Endothelial cell of umbilical vein (primary cell): ENCODE results near the gene GALNT17. TPM values are rescaled to one million over a fixed set of nuclear protein-coding genes. Genes with fewer than 3 reads are reported as not detected.

ENCODE experiments used
- BruUV-seq: library from RNA; stranded (reverse); fragments of 400-500 nt; replicated peaks from 2 replicates; lab custom pipeline; 2021; lab: Mats Ljungman, UMichigan
- CTCF ChIA-PET: fragments of 300-600, 350-600 bp; sonication (Branson Sonifier 250); formaldehyde crosslinking; loops from one replicate; lab custom pipeline; 2021; ENCODE audit warnings: antibody characterized with exemption, inconsistent platforms; lab: Charles Lee
- POLR2A ChIA-PET: fragments of 300-600, 350-600 bp; sonication (Branson Sonifier 250); formaldehyde crosslinking; loops from one replicate; lab custom pipeline; 2021; ENCODE audit warnings: antibody characterized with exemption, inconsistent platforms; lab: Charles Lee
- DNase-seq: peaks from one replicate; pipeline ENCODE4 v3.0.0-alpha.2; 2011; ENCODE audit warnings: low read depth, low spot score
- FAIRE-seq: peaks from 2 replicates; lab custom pipeline; 2011; peaks lifted over from hg19 to GRCh38; lab: Jason Lieb, UNC
- H2AFZ ChIP-seq: 2 replicates; pipeline ENCODE4 v1.6.0; 2012; ENCODE audit warnings: low read depth, low read length, control low read depth, inconsistent platforms
- H3K27ac ChIP-seq: 2 replicates; pipeline ENCODE4 v1.5.1; 2011; ENCODE audit warnings: low read depth, mild to moderate bottlenecking, control low read depth, low read length, moderate library complexity; ENCODE audit not compliant: insufficient read depth
- H3K27me3 ChIP-seq, 2 experiments: 2 replicates each; pipeline versions ENCODE4 v1.6.0 to v1.6.1; 2011; ENCODE audit warnings: low read length in 2 of 2, mixed read lengths in 1 of 2; ENCODE audit not compliant: control insufficient read depth in 2 of 2, insufficient read depth in 2 of 2
- H3K36me3 ChIP-seq, 2 experiments: 2 replicates in 1 of 2; 3 replicates in 1 of 2; pipeline ENCODE4 v1.5.1; 2011; ENCODE audit warnings: low read length in 2 of 2, mild to moderate bottlenecking in 1 of 2, moderate library complexity in 1 of 2; ENCODE audit not compliant: control insufficient read depth in 2 of 2, insufficient read depth in 2 of 2; ENCODE audit errors: extremely low read depth in 1 of 2
- H3K4me1 ChIP-seq: 3 replicates; pipeline ENCODE4 v1.5.1; 2011; ENCODE audit warnings: mild to moderate bottlenecking, low read length; ENCODE audit not compliant: control insufficient read depth, insufficient read depth; ENCODE audit errors: extremely low read depth
- H3K4me2 ChIP-seq: 2 replicates; pipeline ENCODE4 v1.6.1; 2011; ENCODE audit warnings: low read length, control low read depth, mixed read lengths; ENCODE audit not compliant: insufficient read depth
- H3K4me3 ChIP-seq, 3 experiments: fragments of 200-600 bp in 1 of 3; sonication (generic), shearing (Covaris generic) in 1 of 3; replicated peaks in 1 of 3; 2 replicates each; pipeline ENCODE4 v1.5.1; 2011 to 2016; ENCODE audit warnings: control low read depth in 3 of 3, low read length in 3 of 3, mild to moderate bottlenecking in 2 of 3, inconsistent platforms in 1 of 3, low read depth in 1 of 3, moderate library complexity in 1 of 3; ENCODE audit not compliant: insufficient read depth in 1 of 3
- H3K79me2 ChIP-seq: 2 replicates; pipeline ENCODE4 v1.6.0; 2012; ENCODE audit warnings: low read length, inconsistent platforms; ENCODE audit not compliant: control insufficient read depth, insufficient read depth
- H3K9ac ChIP-seq: replicated peaks from 2 replicates; pipeline ENCODE3; 2011; ENCODE audit warnings: low read length, control low read depth; ENCODE audit not compliant: insufficient read depth; ENCODE audit errors: extremely low read depth
- H3K9me1 ChIP-seq: replicated peaks from 3 replicates; pipeline ENCODE4 v1.6.0; 2011; ENCODE audit warnings: mild to moderate bottlenecking, low read length; ENCODE audit not compliant: control insufficient read depth, insufficient read depth; ENCODE audit errors: extremely low read depth
- H3K9me3 ChIP-seq: replicated peaks from 2 replicates; pipeline ENCODE4 v1.5.1; 2012; ENCODE audit warnings: low read length, inconsistent platforms; ENCODE audit not compliant: control insufficient read depth, insufficient read depth
- H4K20me1 ChIP-seq: replicated peaks from 2 replicates; pipeline ENCODE3; 2011; ENCODE audit warnings: mild to moderate bottlenecking, low read length; ENCODE audit not compliant: control insufficient read depth, insufficient read depth; ENCODE audit errors: extremely low read depth
- CTCF ChIP-seq, 2 donors: IDR thresholded peaks; 1 replicate in 1 of 2; 2 replicates in 1 of 2; pipeline ENCODE4 v1.5.1; 2011; ENCODE audit warnings: low read length in 2 of 2, mild to moderate bottlenecking in 2 of 2, moderate library complexity in 2 of 2, control low read depth in 1 of 2, inconsistent platforms in 1 of 2, low read depth in 1 of 2; ENCODE audit not compliant: insufficient read depth in 1 of 2; ENCODE audit errors: extremely low read depth in 1 of 2
- EZH2 ChIP-seq: IDR thresholded peaks from 2 replicates; pipeline ENCODE4 v1.6.1; 2012; ENCODE audit warnings: borderline replicate concordance, low read depth, mild to moderate bottlenecking, moderate library complexity, low read length, inconsistent platforms; ENCODE audit not compliant: severe bottlenecking
- FOS ChIP-seq: IDR thresholded peaks from 2 replicates; pipeline ENCODE4 v1.6.1; 2011; ENCODE audit warnings: mild to moderate bottlenecking, low read length, moderate library complexity, borderline replicate concordance; ENCODE audit not compliant: insufficient read depth
- GATA2 ChIP-seq: IDR thresholded peaks from 2 replicates; pipeline ENCODE4 v1.7.0; 2011; ENCODE audit warnings: low read depth, mild to moderate bottlenecking, moderate library complexity, mixed read lengths, low read length; ENCODE audit not compliant: insufficient read length, insufficient read depth
- JUN ChIP-seq: IDR thresholded peaks from 2 replicates; pipeline ENCODE4 v1.6.1; 2011; ENCODE audit warnings: borderline replicate concordance, low read depth; ENCODE audit not compliant: insufficient read length, insufficient read depth
- MAX ChIP-seq: IDR thresholded peaks from 2 replicates; pipeline ENCODE4 v1.6.1; 2011; ENCODE audit not compliant: insufficient read depth, insufficient read length
- MYC ChIP-seq: IDR thresholded peaks from one replicate; pipeline ENCODE4 v1.6.1; 2011; ENCODE audit warnings: mild to moderate bottlenecking, low read depth, low read length
- POLR2A ChIP-seq: IDR thresholded peaks from 2 replicates; pipeline ENCODE4 v1.6.1; 2012; ENCODE audit warnings: low read depth, mild to moderate bottlenecking, control low read depth, low read length
- POLR2AphosphoS5 ChIP-seq: IDR thresholded peaks from 2 replicates; pipeline ENCODE4 v1.6.1; 2012; ENCODE audit warnings: low read depth, mild to moderate bottlenecking, control low read depth, low read length, moderate library complexity; ENCODE audit not compliant: insufficient read depth
- dilution Hi-C: fragments of 300-500 bp; cut with MboI; formaldehyde crosslinking; loops from one replicate; pipeline ENCODE4 v1.15.0; 2019; ENCODE audit warnings: low sequenced_read_pairs; ENCODE audit not compliant: extremely low pct_ligation_motif_present
- intact Hi-C: fragments of 100-400 bp; cut with micrococcal nuclease; formaldehyde crosslinking; loops from one replicate; pipeline ENCODE4 v1.10.0; 2022
- polyA plus RNA-seq, 4 experiments: library from polyadenylated mRNA; depleted of rRNA in 3 of 4; stranded (reverse) in 3 of 4; unstranded in 1 of 4; fragments of >200 nt; gene quantifications; 2 replicates each; pipeline versions ENCODE4 v1.2.1 to v1.2.3, GENCODE V29; 2011 to 2012; ENCODE audit warnings: missing spikeins in 1 of 4
- total RNA-seq: library from RNA; stranded (reverse); gene quantifications from 2 replicates; pipeline ENCODE4 v1.2.3, GENCODE V29; 2021

The GALNT17 gene
- total and polyA plus RNA-seq, 2 donors (not counting 3 experiments of a cell fraction or from before 2014, with no cell fraction given) = not detected

GRCh38 chr7:71753956-71754664, 622.2 kb downstream of the GALNT17 start:
- DNase-seq (no peak), FAIRE-seq (no peak)
- Histone ChIP-seq H3K9ac (no peak overlapping the region), H3K79me2 (no peaks in the 10 kb centered on the region), H3K4me1 (no peaks in the 10 kb centered on the region), H4K20me1 (no peaks in the 10 kb centered on the region), H3K9me1 (no peaks in the 10 kb centered on the region), H3K9me3 (no peaks in the 10 kb centered on the region), H3K4me2 (no peak overlapping the region), H2AFZ (no peak overlapping the region), H3K4me3 (no peak overlapping the region), H3K27ac (no peak overlapping the region), H3K27me3 (no peaks in the 10 kb centered on the region), H3K36me3 (no peaks in the 10 kb centered on the region)
- no TSS peak for BruUV-seq
- ChIA-PET POLR2A (no interaction called here), CTCF (no interaction called here)
- TF ChIP-seq JUN (no peak), MYC (no peak), POLR2AphosphoS5 (no peak), GATA2 (no peak), EZH2 (no peak), MAX (no peak), CTCF (IDR thresholded peaks at IDR 0.05; ENCODE audit: extremely low read depth in 1 of 2, insufficient read depth in 1 of 2, low read depth in 1 of 2, low read length in 2 of 2) (no peak), POLR2A (no peak), FOS (no peak)
- dilution Hi-C loops (no loop called here), intact Hi-C loops (loop anchor here (10.0 kb wide), 1 partner anchor 1031 kb away; no protein-coding TSS in a partner anchor)
